ENCODE results near the gene TIPRL. TPM values are rescaled to one million over a fixed set of nuclear protein-coding genes. Genes with fewer than 3 reads are reported as not detected.

Gene TIPRL
- total and polyA plus RNA-seq, 9 of the 15 experiments (the other 6 are each of a cell fraction or from before 2014, with no cell fraction given) = 41.4 to 90.2 (median 69.9) TPM

DNA sequence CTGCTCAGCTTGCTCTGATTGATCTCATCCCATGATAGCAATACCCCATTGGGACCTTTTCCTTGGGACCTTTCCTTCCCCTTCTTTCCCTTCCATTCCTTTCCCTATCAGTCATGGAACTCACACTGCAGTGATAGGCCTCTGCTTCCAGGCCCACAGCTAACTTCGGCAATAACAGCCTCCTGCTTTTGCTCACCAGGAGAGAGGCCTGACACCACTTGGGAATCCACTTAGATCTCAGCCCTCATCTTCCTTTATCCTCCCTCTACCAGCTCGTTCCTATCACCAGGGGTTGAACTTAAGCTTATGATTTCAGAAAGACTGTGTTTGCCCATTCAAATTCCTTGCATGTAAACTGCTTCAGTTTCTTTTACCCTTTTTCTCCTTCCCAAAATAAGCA lies 11.0 kb upstream of the TIPRL start:
- Histone ChIP-seq H3K36me3 (ENCODE audit: control insufficient read depth, insufficient read depth, low read length) (no peaks in the 10 kb centered on the region), H3K4me1 (replicated peaks in 1 of 2; ENCODE audit: control insufficient read depth in 2 of 2, insufficient read depth in 2 of 2, low read length in 2 of 2) (peaks cover 0 to 5% of the 10 kb centered on the region in 2 experiments; a peak in 1 of 5 replicates), H2AFZ (ENCODE audit: low read depth, low read length) (0 out of 2 replicates have a peak overlapping the region, but pooled peaks have one; percentile 53), H4K20me1 (replicated peaks; ENCODE audit: control insufficient read depth, insufficient read depth, low read length) (no peaks in the 10 kb centered on the region), H3K4me2 (ENCODE audit: insufficient read depth, low read length) (no peak overlapping the region), H3K9me3 (replicated peaks; ENCODE audit: control insufficient read depth, insufficient read depth, low read depth, low read length) (no peaks in the 10 kb centered on the region), H3K27me3 (ENCODE audit: control insufficient read depth in 2 of 2, insufficient read depth in 2 of 2, low read length in 2 of 2) (no peaks in the 10 kb centered on the region), H3K4me3 (no peak overlapping the region), H3K9ac (ENCODE audit: insufficient read depth in 1 of 2, low read depth in 2 of 2, low read length in 2 of 2) (no peak overlapping the region), H3K27ac (ENCODE audit: extremely low read depth, low read depth, low read length) (no peak overlapping the region), H3K79me2 (ENCODE audit: control insufficient read depth, insufficient read depth, low read length) (no peaks in the 10 kb centered on the region), H3K9me1 (ENCODE audit: control insufficient read depth, insufficient read depth, low read length) (no peaks in the 10 kb centered on the region)
- DNase-seq (ENCODE audit: extremely low read depth in 1 of 4, low spot score in 3 of 4) (no peak), ATAC-seq (no peak), FAIRE-seq (no peak)
- ChIA-PET CTCF (ENCODE audit: low intra/inter-chr PET ratio) (no interaction called here), POLR2A (interaction anchor here (0.6 to 1.1 kb wide), 3 partner anchors 12 to 530 kb away, joined by 3 to 4 read pairs (median 3); no protein-coding TSS in a partner anchor)
- no peak for TF ChIP-seq SRSF3 (IDR thresholded peaks at IDR 0.05; ENCODE audit: insufficient read depth, low read length)
- TF ChIP-seq ZBTB1 (CRISPR knock-in tag; IDR thresholded peaks at IDR 0.05; ENCODE audit: borderline replicate concordance, low read depth) = no peak
- TF ChIP-seq PTTG1 (tag; IDR thresholded peaks at IDR 0.05; ENCODE audit: low read depth) = no peak
- TF ChIP-seq CBX5 (IDR thresholded peaks at IDR 0.05; ENCODE audit: borderline replicate concordance, low read depth) = no peak
- TF ChIP-seq NR3C1 (CRISPR knock-in tag; IDR thresholded peaks at IDR 0.05) = no peak
- TF ChIP-seq ZNF778 (CRISPR knock-in tag; IDR thresholded peaks at IDR 0.05) = no peak
- no peak for TF ChIP-seq ZNF780A (CRISPR knock-in tag; IDR thresholded peaks at IDR 0.05)
- no peak for TF ChIP-seq ZNF444 (CRISPR knock-in tag; IDR thresholded peaks at IDR 0.05)
- no peak for TF ChIP-seq PHB2 (IDR thresholded peaks at IDR 0.05; ENCODE audit: low read depth)
- in situ Hi-C loops (cut with MboI) = no loop called here
- no TSS peak for BruUV-seq (replicated peaks)
- intact Hi-C loops (cut with micrococcal nuclease) = no loop called here
- 14% methylated on average over 2 of the region's 2 CpGs for WGBS (ENCODE audit: insufficient coverage, low coverage, missing lambda C conversion rate)
